Measurements from ENCODE around the gene AGRN.

DNA sequence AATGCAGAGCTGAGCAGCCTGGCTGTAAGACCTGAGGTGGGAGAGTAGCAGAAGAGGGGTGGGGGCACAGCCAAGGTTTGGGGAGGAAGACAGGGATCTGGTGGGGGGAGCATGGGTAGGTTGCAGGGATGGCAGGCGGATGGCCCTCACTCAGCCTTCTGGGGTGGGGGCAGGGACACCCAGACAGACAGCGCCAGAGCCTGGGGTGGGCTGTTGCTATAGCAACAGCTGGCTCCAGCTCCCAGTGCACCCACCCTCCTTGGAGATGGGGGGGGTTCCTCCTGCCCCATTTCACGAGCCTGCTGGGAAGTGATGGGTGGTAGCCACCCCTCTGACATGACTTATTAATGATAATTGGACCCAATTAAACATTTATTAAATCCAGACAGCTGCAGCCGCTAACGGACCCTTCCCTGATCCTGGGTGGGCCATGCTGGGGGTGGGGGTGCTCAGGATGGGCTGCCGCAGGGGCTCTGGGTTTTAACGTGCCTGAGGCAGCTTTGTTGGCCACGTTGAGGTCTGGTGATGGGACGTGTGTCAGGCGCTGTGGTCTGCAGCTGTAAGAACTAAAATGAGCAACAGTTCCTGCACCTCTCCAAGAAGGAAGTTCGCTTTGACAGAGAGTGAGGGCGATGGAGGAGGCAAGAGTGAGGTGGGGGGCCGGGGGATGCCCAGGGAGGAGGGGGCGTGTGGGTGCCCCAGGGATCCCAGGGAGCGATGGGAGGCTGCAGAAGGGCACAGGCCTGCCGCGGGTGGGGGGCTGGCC is 19.4 kb downstream of the AGRN start:
- TF ChIP-seq FOXA2 (IDR thresholded peaks at IDR 0.05) (no peak), TAF1 (conservative IDR thresholded peaks at IDR 0.05) (no peak), YY1 (IDR thresholded peaks at IDR 0.05) (no peak), RAD21 (IDR thresholded peaks at IDR 0.05) (no peak), GABPA (IDR thresholded peaks at IDR 0.05 in 1 of 2, conservative IDR thresholded peaks at IDR 0.05 in 1 of 2) (no peak), NR2F2 (IDR thresholded peaks at IDR 0.05) (no peak)
- TF ChIP-seq, protein P1, sequence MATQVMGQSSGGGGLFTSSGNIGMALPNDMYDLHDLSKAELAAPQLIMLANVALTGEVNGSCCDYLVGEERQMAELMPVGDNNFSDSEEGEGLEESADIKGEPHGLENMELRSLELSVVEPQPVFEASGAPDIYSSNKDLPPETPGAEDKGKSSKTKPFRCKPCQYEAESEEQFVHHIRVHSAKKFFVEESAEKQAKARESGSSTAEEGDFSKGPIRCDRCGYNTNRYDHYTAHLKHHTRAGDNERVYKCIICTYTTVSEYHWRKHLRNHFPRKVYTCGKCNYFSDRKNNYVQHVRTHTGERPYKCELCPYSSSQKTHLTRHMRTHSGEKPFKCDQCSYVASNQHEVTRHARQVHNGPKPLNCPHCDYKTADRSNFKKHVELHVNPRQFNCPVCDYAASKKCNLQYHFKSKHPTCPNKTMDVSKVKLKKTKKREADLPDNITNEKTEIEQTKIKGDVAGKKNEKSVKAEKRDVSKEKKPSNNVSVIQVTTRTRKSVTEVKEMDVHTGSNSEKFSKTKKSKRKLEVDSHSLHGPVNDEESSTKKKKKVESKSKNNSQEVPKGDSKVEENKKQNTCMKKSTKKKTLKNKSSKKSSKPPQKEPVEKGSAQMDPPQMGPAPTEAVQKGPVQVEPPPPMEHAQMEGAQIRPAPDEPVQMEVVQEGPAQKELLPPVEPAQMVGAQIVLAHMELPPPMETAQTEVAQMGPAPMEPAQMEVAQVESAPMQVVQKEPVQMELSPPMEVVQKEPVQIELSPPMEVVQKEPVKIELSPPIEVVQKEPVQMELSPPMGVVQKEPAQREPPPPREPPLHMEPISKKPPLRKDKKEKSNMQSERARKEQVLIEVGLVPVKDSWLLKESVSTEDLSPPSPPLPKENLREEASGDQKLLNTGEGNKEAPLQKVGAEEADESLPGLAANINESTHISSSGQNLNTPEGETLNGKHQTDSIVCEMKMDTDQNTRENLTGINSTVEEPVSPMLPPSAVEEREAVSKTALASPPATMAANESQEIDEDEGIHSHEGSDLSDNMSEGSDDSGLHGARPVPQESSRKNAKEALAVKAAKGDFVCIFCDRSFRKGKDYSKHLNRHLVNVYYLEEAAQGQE (IDR thresholded peaks at IDR 0.05): no peak
- TF ChIP-seq, protein P2, sequence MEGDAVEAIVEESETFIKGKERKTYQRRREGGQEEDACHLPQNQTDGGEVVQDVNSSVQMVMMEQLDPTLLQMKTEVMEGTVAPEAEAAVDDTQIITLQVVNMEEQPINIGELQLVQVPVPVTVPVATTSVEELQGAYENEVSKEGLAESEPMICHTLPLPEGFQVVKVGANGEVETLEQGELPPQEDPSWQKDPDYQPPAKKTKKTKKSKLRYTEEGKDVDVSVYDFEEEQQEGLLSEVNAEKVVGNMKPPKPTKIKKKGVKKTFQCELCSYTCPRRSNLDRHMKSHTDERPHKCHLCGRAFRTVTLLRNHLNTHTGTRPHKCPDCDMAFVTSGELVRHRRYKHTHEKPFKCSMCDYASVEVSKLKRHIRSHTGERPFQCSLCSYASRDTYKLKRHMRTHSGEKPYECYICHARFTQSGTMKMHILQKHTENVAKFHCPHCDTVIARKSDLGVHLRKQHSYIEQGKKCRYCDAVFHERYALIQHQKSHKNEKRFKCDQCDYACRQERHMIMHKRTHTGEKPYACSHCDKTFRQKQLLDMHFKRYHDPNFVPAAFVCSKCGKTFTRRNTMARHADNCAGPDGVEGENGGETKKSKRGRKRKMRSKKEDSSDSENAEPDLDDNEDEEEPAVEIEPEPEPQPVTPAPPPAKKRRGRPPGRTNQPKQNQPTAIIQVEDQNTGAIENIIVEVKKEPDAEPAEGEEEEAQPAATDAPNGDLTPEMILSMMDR (IDR thresholded peaks at IDR 0.05; ENCODE audit: low read depth, low read length, missing input control): no peak
- TF ChIP-seq, protein P3, sequence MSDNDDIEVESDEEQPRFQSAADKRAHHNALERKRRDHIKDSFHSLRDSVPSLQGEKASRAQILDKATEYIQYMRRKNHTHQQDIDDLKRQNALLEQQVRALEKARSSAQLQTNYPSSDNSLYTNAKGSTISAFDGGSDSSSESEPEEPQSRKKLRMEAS (IDR thresholded peaks at IDR 0.05): no peak
- TF ChIP-seq, protein P4, sequence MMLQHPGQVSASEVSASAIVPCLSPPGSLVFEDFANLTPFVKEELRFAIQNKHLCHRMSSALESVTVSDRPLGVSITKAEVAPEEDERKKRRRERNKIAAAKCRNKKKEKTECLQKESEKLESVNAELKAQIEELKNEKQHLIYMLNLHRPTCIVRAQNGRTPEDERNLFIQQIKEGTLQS (IDR thresholded peaks at IDR 0.05): no peak
